K562 (cell line): Measurements from ENCODE around the gene SMG9. TPM values are rescaled to one million over a fixed set of nuclear protein-coding genes. Genes with fewer than 3 reads are reported as not detected.

Experiments used
- CBX5 ChIP-seq: IDR thresholded peaks from 2 replicates; pipeline ENCODE4 v1.6.1; 2014; ENCODE audit warnings: low read depth, borderline replicate concordance
- FOSL1 ChIP-seq: fragments of 200-800 bp; sonication (Bioruptor generic); conservative IDR thresholded peaks from 2 replicates; pipeline ENCODE4 v1.6.1; 2016; ENCODE audit warnings: missing genetic modification characterization, missing compliant biosample characterization
- FOXJ3 ChIP-seq: sonication (generic); formaldehyde crosslinking; IDR thresholded peaks from 2 replicates; pipeline ENCODE4 v1.4.0; 2020; ENCODE audit warnings: mild to moderate bottlenecking, missing genetic modification reagents
- MCM2 ChIP-seq: fragments of 450-650 bp; IDR thresholded peaks from 2 replicates; pipeline ENCODE4 v1.6.1; 2017; ENCODE audit warnings: low read depth, mild to moderate bottlenecking
- MLLT1 ChIP-seq, 2 experiments: fragments of 450-650 bp; IDR thresholded peaks; 2 replicates each; pipeline ENCODE4 v1.6.1; 2016
- RBBP5 ChIP-seq: fragments of 200-600 bp; sonication (generic); IDR thresholded peaks from 2 replicates; pipeline ENCODE4 v1.6.1; 2012; ENCODE audit warnings: borderline replicate concordance, mild to moderate bottlenecking, low read length, control low read depth, inconsistent platforms; ENCODE audit not compliant: insufficient read depth, poor library complexity, severe bottlenecking
- RBM17 ChIP-seq: fragments of 200-400 bp; formaldehyde crosslinking; IDR thresholded peaks from 2 replicates; pipeline ENCODE4 v1.6.1; 2017; ENCODE audit warnings: low read depth, mild to moderate bottlenecking, low read length, borderline replicate concordance
- U2AF2 ChIP-seq: fragments of 200-400 bp; formaldehyde crosslinking; optimal IDR thresholded peaks from 2 replicates; pipeline ENCODE3; 2017; ENCODE audit warnings: low read depth, mild to moderate bottlenecking, low read length
- ZKSCAN3 ChIP-seq: fragments of 250-450 bp; sonication (Bioruptor Pico); IDR thresholded peaks from 2 replicates; pipeline ENCODE4 v1.4.0; 2020
- ZNF311 ChIP-seq: fragments of 250-450 bp; sonication (Bioruptor Pico); IDR thresholded peaks from 2 replicates; pipeline ENCODE4 v1.4.0; 2020; ENCODE audit warnings: mild to moderate bottlenecking, moderate library complexity
- polyA plus RNA-seq, 8 experiments: library from polyadenylated mRNA; depleted of rRNA in 4 of 8; stranded (reverse) in 5 of 8; unstranded in 3 of 8; fragments of >200 nt; fragmentation: Nextera tagmentation in 2 of 8; fragmentation: Illumina TruSeq in 1 of 8; extraction: Ambion mirVana in 2 of 8; extraction: Trizol in 1 of 8; gene quantifications; 2 replicates each; pipeline versions ENCODE4 v1.2.1 to v1.2.3, GENCODE V29; 2011 to 2014; ENCODE audit warnings: inconsistent platforms in 1 of 8, missing spikeins in 1 of 8
- total RNA-seq, 7 experiments: library from RNA; depleted of rRNA in 6 of 7; stranded (reverse); fragments of >200 nt in 6 of 7; fragmentation: Illumina TruSeq in 2 of 7; extraction: Trizol in 2 of 7; gene quantifications; 2 replicates each; pipeline versions ENCODE4 v1.2.1 to v1.2.3, GENCODE V29; 2011 to 2021; ENCODE audit warnings: low replicate concordance in 1 of 7
- TF ChIP-seq, protein P1 (sequence below): fragments of 450-650 bp; IDR thresholded peaks from 2 replicates; pipeline ENCODE4 v1.6.1; 2018; ENCODE audit not compliant: partially characterized antibody
- TF ChIP-seq, protein P2 (sequence below), 3 experiments: fragments of 200-800 bp in 1 of 3; fragments of 250-450 bp in 1 of 3; fragments of 450-650 bp in 1 of 3; sonication (Bioruptor Pico) in 1 of 3; sonication (Bioruptor generic) in 1 of 3; formaldehyde crosslinking in 1 of 3; IDR thresholded peaks; 2 replicates each; pipeline versions ENCODE4 v1.6.1 to v1.8.0; 2016 to 2022; ENCODE audit warnings: mild to moderate bottlenecking in 2 of 3, missing genetic modification characterization in 2 of 3, missing compliant biosample characterization in 1 of 3, moderate library complexity in 1 of 3
- TF ChIP-seq, protein P3 (sequence below): fragments of 250-450 bp; sonication (Bioruptor Pico); IDR thresholded peaks from 2 replicates; pipeline ENCODE4 v1.4.0; 2020; ENCODE audit warnings: borderline replicate concordance

SMG9 gene
- total and polyA plus RNA-seq, 9 of the 15 experiments (the other 6 are each of a cell fraction or from before 2014, with no cell fraction given), result 1.7 to 79.7 (median 40.2) TPM

DNA sequence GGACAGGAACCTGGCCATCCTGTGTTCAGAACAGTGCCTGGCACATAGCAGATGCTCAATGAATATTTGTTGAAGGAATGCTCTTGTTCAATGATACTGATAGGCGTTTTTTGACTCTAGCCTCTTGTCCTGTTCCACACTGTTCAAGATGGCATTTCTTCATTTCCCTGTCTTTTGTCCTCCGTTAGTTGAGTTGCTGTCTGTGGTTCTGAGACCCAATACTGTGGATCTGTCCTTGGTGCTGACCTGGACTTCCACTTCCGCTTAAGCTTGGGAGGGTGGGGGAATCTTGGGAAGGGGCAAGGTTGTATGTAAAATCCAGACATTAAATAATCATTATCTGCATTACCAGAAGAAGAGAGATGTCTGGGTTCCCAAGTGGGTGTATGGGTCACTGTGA lies 34.3 kb upstream of the SMG9 start (continued):
- TF ChIP-seq, protein P1, sequence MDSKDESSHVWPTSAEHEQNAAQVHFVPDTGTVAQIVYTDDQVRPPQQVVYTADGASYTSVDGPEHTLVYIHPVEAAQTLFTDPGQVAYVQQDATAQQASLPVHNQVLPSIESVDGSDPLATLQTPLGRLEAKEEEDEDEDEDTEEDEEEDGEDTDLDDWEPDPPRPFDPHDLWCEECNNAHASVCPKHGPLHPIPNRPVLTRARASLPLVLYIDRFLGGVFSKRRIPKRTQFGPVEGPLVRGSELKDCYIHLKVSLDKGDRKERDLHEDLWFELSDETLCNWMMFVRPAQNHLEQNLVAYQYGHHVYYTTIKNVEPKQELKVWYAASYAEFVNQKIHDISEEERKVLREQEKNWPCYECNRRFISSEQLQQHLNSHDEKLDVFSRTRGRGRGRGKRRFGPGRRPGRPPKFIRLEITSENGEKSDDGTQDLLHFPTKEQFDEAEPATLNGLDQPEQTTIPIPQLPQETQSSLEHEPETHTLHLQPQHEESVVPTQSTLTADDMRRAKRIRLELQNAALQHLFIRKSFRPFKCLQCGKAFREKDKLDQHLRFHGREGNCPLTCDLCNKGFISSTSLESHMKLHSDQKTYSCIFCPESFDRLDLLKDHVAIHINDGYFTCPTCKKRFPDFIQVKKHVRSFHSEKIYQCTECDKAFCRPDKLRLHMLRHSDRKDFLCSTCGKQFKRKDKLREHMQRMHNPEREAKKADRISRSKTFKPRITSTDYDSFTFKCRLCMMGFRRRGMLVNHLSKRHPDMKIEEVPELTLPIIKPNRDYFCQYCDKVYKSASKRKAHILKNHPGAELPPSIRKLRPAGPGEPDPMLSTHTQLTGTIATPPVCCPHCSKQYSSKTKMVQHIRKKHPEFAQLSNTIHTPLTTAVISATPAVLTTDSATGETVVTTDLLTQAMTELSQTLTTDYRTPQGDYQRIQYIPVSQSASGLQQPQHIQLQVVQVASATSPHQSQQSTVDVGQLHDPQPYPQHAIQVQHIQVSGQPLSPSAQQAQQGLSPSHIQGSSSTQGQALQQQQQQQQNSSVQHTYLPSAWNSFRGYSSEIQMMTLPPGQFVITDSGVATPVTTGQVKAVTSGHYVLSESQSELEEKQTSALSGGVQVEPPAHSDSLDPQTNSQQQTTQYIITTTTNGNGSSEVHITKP, result no peak
- no peak for TF ChIP-seq MLLT1 (IDR thresholded peaks at IDR 0.05)
- TF ChIP-seq ZKSCAN3, result no peak
- TF ChIP-seq U2AF2, result no peak
- TF ChIP-seq, protein P2, sequence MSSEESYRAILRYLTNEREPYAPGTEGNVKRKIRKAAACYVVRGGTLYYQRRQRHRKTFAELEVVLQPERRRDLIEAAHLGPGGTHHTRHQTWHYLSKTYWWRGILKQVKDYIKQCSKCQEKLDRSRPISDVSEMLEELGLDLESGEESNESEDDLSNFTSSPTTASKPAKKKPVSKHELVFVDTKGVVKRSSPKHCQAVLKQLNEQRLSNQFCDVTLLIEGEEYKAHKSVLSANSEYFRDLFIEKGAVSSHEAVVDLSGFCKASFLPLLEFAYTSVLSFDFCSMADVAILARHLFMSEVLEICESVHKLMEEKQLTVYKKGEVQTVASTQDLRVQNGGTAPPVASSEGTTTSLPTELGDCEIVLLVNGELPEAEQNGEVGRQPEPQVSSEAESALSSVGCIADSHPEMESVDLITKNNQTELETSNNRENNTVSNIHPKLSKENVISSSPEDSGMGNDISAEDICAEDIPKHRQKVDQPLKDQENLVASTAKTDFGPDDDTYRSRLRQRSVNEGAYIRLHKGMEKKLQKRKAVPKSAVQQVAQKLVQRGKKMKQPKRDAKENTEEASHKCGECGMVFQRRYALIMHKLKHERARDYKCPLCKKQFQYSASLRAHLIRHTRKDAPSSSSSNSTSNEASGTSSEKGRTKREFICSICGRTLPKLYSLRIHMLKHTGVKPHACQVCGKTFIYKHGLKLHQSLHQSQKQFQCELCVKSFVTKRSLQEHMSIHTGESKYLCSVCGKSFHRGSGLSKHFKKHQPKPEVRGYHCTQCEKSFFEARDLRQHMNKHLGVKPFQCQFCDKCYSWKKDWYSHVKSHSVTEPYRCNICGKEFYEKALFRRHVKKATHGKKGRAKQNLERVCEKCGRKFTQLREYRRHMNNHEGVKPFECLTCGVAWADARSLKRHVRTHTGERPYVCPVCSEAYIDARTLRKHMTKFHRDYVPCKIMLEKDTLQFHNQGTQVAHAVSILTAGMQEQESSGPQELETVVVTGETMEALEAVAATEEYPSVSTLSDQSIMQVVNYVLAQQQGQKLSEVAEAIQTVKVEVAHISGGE (CRISPR knock-in tag; IDR thresholded peaks at IDR 0.05), result peak in 1 of 3 experiments; percentile 54; a peak in 1 of 6 replicates
- TF ChIP-seq MCM2, result no peak
- TF ChIP-seq, protein P3, sequence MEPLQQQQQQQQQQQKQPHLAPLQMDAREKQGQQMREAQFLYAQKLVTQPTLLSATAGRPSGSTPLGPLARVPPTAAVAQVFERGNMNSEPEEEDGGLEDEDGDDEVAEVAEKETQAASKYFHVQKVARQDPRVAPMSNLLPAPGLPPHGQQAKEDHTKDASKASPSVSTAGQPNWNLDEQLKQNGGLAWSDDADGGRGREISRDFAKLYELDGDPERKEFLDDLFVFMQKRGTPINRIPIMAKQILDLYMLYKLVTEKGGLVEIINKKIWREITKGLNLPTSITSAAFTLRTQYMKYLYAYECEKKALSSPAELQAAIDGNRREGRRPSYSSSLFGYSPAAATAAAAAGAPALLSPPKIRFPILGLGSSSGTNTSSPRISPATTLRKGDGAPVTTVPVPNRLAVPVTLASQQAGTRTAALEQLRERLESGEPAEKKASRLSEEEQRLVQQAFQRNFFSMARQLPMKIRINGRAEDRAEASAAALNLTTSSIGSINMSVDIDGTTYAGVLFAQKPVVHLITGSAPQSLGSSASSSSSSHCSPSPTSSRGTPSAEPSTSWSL (CRISPR knock-in tag), result no peak
- no peak for TF ChIP-seq FOSL1
- no peak for TF ChIP-seq CBX5
- TF ChIP-seq RBBP5, result no peak
- no peak for TF ChIP-seq ZNF311
- TF ChIP-seq FOXJ3 (CRISPR knock-in tag), result peak; percentile 81
- no peak for TF ChIP-seq RBM17
